UCSD-AML1 (cell line): Measurements from ENCODE around the gene BCL7A.
A peak's percentile ranks its signal among the peaks of the same experiment; 100 is the strongest.
"Not testable (repeated sequence)": the region's sequence is repeated elsewhere in the genome, so short reads cannot be mapped to it uniquely, and the experiment has no call there.

Experiments used
- DNase-seq: peaks from one replicate; lab custom pipeline; 2025; ENCODE audit not compliant: unreplicated experiment; lab: John Stamatoyannopoulos, UW

The BCL7A gene

GRCh38 chr12:122021822-122022392 is at the start of gene BCL7A:
Gene BCL7A (plus strand): TSS chr12:122021884. CDS start chr12:122022092, 208 bp downstream.
- peak; percentile 76 for DNase-seq

- no peak for DNase-seq
These were observed 47.4 kb upstream of the BCL7A start for GRCh38 chr12:121974026-121974985.

GRCh38 chr12:121975021-121975420 is 46.7 kb upstream of the BCL7A start:
- no peak for DNase-seq

- no peak for DNase-seq
These were observed 44.7 kb upstream of the BCL7A start for GRCh38 chr12:121976950-121977349.

- DNase-seq = no peak
These were observed 41.3 kb upstream of the BCL7A start for GRCh38 chr12:121980191-121980891.

- no peak for DNase-seq
These were observed 40.8 kb upstream of the BCL7A start for GRCh38 chr12:121980892-121981272.

- no peak for DNase-seq
These were observed 40.2 kb upstream of the BCL7A start for GRCh38 chr12:121981456-121981855.

GRCh38 chr12:121982950-121983349 is 38.7 kb upstream of the BCL7A start:
- DNase-seq = no peak

- no peak for DNase-seq
These were observed 38.0 kb upstream of the BCL7A start for GRCh38 chr12:121983536-121984210.

GRCh38 chr12:121986489-121987245 is 35.0 kb upstream of the BCL7A start:
- DNase-seq = no peak

GRCh38 chr12:121988519-121988918 is 33.2 kb upstream of the BCL7A start:
- DNase-seq = not testable (repeated sequence)

GRCh38 chr12:121989276-121990113 is 32.2 kb upstream of the BCL7A start:
- no peak for DNase-seq

- DNase-seq = no peak
These were observed 31.5 kb upstream of the BCL7A start for GRCh38 chr12:121990114-121990647.

GRCh38 chr12:121990692-121991603 is 30.7 kb upstream of the BCL7A start:
- DNase-seq = no peak

GRCh38 chr12:121992059-121992879 is 29.4 kb upstream of the BCL7A start:
- DNase-seq = peak; percentile 52

- DNase-seq = no peak
These were observed 25.4 kb upstream of the BCL7A start for GRCh38 chr12:121996050-121996944.
